NCI-H345 treated with DMSO at 0.1 percent for 48 hours (cell line): ENCODE measurements around the gene ACADVL.

Experiments
- DNase-seq: peaks from one replicate; lab custom pipeline; 2025; ENCODE audit not compliant: unreplicated experiment; lab: John Stamatoyannopoulos, UW

The ACADVL gene

GRCh38 chr17:7191069-7191468 lies 28.7 kb upstream of the ACADVL start:
- no peak for DNase-seq

GRCh38 chr17:7191571-7192270 lies 28.0 kb upstream of the ACADVL start:
- no peak for DNase-seq

- no peak for DNase-seq
Measured at GRCh38 chr17:7192271-7192937, 27.3 kb upstream of the ACADVL start.

- no peak for DNase-seq
Measured at GRCh38 chr17:7195971-7196370, 23.8 kb upstream of the ACADVL start.

- DNase-seq, result no peak
Measured at GRCh38 chr17:7196651-7197401, 22.9 kb upstream of the ACADVL start.

GRCh38 chr17:7203391-7203790 lies 16.3 kb upstream of the ACADVL start:
- no peak for DNase-seq

- no peak for DNase-seq
Measured at GRCh38 chr17:7204336-7204735, 15.4 kb upstream of the ACADVL start.

- peak; percentile 38 for DNase-seq
Measured at GRCh38 chr17:7204828-7205461, 14.8 kb upstream of the ACADVL start.

- no peak for DNase-seq
Measured at GRCh38 chr17:7205561-7205960, 14.2 kb upstream of the ACADVL start.

- DNase-seq, result no peak
Measured at GRCh38 chr17:7207120-7208001, 12.4 kb upstream of the ACADVL start.

GRCh38 chr17:7208027-7208571 lies 11.6 kb upstream of the ACADVL start:
- no peak for DNase-seq

- no peak for DNase-seq
Measured at GRCh38 chr17:7208754-7209460, 10.8 kb upstream of the ACADVL start.

GRCh38 chr17:7211491-7212273 lies 8.1 kb upstream of the ACADVL start:
- no peak for DNase-seq

- DNase-seq, result peak; percentile 85
Measured at GRCh38 chr17:7213895-7214299, 5.8 kb upstream of the ACADVL start.

GRCh38 chr17:7214300-7215135 lies 5.2 kb upstream of the ACADVL start:
- DNase-seq, result peak; percentile 92

GRCh38 chr17:7215136-7215638 lies 4.6 kb upstream of the ACADVL start:
- no peak for DNase-seq

- no peak for DNase-seq
Measured at GRCh38 chr17:7215652-7216180, 4.0 kb upstream of the ACADVL start.
